KBM-7 (cell line): ENCODE measurements around the gene SLC4A4.

Source experiments
- DNase-seq: peaks from one replicate; pipeline ENCODE4 v3.0.0-alpha.2; 2015
- in situ Hi-C: fragments of 300-500 bp; cut with MboI; formaldehyde crosslinking; loops from 2 replicates; pipeline ENCODE4 v1.14.3; 2020; ENCODE audit warnings: low sequenced_read_pairs, low pct_unique_long_range_greater_than_20kb, mixed read lengths

Gene SLC4A4

DNA sequence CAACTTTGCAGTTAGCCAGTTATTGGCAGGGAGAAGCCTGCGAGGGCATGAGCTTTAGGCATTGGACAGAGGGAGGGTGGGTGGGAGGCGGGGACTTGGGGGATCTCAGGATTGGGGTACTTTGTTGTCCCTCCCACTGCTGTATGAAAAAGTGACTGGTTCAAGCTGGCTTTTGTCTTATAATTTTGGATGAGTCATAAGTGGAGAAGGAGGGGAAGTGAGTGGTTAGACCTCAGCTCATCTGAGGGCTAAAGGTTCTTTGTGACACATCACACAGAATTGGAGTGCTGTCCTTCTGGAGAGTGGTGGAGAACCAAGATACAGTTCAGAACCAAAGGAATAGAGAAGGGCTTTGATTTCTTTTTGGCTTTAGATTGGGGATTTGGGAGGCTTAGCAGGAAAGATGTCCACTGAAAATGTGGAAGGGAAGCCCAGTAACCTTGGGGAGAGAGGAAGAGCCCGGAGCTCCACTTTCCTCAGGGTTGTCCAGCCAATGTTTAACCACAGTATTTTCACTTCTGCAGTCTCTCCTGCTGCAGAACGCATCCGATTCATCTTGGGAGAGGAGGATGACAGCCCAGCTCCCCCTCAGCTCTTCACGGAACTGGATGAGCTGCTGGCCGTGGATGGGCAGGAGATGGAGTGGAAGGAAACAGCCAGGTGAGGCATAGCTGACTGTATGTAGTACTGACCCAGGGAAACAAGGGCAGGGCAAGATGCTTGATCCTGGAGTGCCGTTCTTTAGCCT lies at the start of gene SLC4A4:
TSS of gene SLC4A4 (plus strand) at position 175 of the 748 bp plus-strand sequence.
- in situ Hi-C loops, result no loop called here
- DNase-seq, result peak; percentile 14

DNA sequence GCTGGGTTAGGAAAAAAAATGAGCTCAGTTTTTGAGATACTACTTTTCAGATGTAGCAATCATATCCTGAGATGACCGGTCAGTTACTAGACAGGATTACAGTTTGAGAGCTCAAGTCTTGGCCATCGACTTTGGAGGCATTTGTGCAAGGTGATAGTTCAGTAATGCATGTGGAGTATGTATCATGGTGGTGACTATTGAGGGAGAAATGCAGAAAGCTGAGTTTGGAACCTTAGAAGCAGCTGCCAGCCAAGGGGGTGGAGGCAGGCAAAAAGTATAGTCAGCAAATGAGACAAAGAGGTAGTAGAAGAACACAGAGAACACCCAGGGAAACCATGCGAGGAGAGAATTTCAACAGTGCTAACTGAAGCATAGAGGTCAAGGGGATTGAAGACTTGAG lies 48.7 kb upstream of the SLC4A4 start:
- no peak for DNase-seq

DNA sequence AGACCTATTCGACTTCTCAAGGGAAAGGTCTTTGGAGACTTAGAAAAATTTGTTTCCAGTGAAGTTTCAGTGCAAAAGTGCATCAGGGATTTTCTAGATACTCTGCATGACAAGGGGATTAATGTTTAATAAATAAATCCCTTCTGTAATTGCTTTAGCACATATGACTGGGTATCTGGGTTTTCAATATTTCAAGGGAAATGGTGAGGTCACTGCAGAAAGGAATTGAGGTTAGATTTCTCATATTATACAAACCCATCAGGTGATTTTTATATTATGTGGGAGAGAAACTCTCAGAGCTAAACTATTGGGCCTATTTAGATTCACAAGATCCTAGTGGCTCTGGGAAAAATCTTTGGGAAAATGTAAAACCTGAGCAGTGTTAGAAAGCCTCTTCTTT lies 48.3 kb upstream of the SLC4A4 start:
- no peak for DNase-seq
- in situ Hi-C loops, result no loop called here

More for the DNA sequence above, 48.7 kb upstream of the SLC4A4 start:
- in situ Hi-C loops, result no loop called here

DNA sequence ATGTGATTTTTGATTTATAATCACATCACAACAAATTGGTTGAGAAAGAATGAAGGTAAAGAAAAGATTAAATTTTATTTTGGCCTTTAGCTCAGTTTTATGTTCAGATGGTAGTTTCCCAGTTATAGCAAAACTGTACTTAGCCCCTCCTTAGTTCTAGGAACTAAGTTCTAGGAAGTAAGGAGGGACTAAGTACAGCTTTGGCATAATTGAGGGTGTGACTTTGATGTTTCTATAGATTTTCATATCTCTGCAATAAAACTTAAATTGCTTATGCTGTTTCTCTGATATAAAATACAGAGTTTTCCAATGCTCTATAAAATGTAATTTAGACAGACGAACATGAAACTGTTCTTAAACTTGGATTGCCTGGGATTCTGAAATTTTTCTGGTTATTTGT lies 46.6 kb upstream of the SLC4A4 start:
- in situ Hi-C loops, result no loop called here
- no peak for DNase-seq

DNA sequence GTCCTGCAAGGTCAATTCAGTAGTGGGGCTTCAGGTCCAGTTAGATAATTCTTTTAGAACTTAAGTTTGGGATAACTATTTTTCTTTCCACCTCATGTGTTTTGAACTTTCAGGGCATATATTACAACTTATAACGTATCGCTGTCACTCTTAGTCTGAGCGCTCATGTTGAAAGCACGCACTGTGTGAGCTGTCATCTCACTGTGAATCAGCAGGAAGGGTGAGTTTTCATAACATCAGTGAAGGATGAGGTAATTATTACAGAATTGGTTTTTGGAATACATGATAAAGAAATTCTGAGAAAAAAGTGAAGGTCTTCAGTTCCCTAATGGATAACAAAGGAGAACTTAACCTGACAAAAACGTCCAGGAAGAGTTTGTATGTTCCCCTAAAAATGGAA lies 45.1 kb upstream of the SLC4A4 start:
- in situ Hi-C loops, result no loop called here
- DNase-seq, result no peak

DNA sequence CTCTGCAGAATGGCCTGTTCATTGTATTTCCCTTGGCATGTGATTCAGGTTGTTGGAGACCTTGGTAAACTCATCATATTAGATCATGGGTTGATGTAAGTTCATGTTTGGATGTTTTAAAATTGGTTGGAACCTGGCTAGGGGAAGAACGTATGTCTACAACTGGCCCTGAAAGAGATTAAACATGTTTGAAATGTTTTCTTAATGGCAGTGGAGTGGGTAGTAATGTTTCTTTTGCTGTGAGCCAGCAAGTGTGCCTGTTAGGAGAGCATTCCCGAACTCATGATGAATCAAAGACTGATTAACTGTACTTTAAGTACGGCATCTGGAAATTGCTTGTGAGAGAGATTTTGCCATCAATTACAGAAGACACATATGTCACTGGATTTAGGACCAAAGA lies 44.5 kb upstream of the SLC4A4 start:
- DNase-seq, result no peak
- in situ Hi-C loops, result no loop called here

DNA sequence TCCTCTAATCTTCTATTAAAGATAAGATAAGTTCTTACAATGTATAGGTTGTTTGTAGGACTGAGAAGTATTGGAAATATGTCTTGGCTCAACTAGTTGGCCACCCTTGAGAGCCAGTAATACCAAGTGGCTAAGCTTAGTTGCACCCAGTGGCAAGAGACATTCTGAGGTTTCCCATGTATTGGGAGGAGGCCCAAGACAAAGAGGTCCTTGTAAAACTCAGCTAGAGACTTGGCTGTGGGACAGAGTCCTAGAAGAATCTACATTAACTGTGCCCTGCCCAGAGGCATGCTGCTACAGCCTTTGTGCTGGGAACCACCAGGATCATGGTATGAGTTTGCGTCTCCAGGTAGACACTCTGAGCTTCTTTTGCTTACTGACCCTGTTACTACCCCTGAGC lies 41.9 kb upstream of the SLC4A4 start:
- DNase-seq, result no peak
- in situ Hi-C loops, result no loop called here

DNA sequence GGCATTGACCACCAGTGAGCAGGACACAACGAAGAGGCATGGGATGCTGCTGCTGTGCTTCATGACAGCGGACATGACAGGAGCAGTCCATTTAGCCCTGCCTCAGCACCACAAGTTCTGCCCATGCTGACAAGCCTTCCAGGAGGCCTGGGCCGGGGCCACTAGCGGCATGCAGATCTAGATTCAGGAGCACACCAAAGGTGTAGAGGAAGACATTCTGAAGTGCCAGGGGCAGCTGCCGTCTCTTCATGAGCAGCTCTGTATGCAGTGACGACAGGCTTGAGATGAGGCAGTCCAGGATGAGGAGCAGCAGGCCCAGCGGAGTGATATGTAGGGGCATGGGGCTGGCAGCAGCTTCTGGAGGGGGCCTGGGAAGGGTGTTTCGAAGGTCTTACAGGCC lies 38.5 kb upstream of the SLC4A4 start:
- in situ Hi-C loops, result no loop called here
- no peak for DNase-seq

DNA sequence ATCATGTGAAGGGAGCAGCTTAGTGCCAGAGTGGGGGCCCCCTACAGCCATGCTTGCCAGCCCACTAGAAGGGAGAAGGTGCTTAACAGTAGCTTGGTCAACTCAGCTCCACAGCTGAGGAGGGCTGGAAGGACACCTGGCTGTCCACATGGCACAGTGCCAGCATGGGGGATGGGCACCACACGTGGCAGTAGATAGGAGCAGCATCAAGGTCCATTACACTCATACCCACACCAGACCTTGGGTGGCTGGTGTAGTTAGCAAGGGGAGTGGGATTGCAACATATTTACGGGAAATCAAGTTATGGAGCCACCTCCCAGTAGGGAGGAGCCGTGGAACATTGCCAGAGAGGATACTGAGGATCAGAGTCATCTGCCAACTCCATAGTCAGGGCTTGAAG lies 37.9 kb upstream of the SLC4A4 start:
- in situ Hi-C loops, result no loop called here
- DNase-seq, result no peak

DNA sequence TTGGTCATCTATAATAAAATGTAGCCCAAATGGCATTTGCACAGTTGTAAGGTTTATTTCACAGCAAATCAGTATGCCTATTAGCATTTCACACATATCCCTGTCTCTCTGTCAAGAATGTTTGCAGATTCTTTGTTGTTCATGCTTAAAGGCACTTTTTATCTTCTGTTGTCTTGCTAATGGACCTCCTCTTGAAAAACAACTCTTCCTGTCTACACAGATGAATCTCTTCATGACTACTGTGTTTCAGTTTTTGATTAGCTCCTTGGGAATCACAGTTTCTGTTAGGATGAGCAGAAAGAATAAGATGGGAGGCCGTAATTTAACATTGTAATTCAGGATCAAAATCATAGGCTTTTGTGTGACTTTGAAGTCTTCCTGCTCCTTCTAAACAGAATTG lies 35.5 kb upstream of the SLC4A4 start:
- in situ Hi-C loops, result no loop called here

DNA sequence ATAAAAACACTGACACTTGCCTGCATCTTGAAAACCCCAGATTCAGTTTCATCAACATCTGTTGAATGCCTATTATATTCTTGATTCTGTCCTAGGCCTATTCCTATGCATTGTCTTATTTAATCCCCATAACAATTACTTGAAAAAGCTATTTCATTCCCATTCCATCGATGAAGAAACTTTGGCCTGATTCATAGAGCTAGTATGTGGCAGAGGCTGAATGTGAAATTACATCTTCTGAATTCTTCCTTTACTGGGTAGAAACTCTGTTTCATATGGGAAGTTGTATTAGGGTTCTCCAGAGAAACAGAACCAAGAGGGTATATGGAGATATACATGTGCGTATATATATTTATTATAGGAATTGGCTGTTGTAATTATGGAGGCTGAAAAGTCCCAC lies 35.0 kb upstream of the SLC4A4 start:
- in situ Hi-C loops, result no loop called here
- DNase-seq, result no peak

More for the DNA sequence above, 35.5 kb upstream of the SLC4A4 start:
- no peak for DNase-seq

DNA sequence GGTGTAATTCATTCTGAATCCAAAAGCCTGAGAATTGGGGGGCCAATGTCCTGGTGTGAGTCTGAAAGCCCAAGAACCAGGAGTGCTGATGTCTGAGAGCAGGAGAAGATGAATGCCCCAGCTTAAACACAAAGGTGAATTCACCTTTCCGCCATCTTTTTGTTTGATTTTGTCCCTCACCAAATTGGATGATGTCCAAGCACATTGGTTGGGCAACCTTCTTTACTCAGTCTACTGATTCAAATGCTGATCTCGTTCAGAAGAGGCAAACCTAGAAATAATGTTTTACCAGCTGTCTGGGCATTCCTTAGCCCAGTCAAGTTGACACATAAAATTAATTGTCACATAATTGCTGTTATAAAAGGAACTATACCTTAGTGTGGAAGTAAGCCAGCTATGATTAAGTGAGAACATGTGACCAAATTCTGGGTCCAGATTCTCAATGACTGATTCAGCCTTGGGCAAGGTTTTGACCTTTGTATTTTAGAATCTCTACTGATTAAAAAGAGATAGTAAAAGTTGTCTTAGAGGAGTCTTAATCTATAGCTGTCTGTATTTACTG lies 34.5 kb upstream of the SLC4A4 start:
- no peak for DNase-seq
- in situ Hi-C loops, result no loop called here

DNA sequence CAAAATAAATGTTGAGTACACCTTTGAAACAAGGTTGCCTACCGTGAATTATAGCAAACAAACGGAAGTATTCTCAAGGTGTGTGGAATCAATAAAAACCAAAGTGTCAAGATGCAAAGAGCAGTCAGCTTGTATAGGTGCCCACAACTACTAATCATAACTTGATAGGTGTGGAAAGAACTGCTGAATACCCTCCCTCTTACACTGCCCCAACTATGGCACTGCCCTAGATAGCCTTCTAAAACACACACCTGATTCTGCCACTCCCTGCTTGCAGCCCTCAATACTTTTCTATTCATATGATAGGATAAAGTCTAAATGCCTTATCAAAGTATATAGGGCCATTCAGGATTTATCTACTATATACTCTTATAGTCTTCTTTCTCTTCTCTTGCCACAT lies 31.1 kb upstream of the SLC4A4 start:
- DNase-seq, result no peak
- in situ Hi-C loops, result no loop called here

DNA sequence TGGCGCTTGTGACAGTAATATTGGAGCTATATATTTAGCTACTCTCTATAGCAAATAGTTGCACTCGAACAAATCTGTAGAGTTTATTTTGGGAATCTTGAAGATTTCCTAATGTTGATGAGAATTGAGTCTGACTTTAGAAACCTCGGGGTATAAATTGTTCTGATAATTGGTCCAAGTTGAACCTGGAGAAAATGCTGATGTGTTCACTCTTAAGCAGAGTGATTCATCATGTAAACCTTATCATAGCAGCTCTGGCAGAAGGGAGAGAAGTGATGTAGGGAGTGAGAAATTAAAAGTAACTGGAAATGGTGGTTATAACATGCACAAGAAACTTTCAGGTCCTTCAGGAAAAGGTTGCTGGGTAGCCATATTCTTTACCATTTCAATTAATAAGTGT lies 16.4 kb upstream of the SLC4A4 start:
- DNase-seq, result no peak
- in situ Hi-C loops, result no loop called here

DNA sequence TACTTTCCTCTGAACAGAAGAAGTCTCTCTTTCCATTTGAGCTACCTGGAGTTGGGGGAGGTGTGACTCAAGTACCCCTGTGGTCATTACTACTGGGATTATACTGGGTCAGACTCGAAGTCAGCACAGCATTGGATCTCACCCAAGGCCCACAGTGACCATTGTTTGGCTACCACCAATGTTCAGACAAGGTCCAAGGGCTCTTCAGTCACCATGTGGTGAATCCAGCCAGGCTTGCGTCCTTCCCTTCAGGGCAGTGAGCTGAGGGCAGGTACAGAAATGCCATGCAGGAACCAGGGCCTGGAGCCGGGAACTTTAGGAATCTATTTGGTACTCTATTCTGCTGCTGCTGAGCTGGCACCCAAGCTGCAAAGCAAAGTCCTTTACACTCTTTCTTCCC lies 5.5 kb upstream of the SLC4A4 start:
- no peak for DNase-seq
- in situ Hi-C loops, result no loop called here

DNA sequence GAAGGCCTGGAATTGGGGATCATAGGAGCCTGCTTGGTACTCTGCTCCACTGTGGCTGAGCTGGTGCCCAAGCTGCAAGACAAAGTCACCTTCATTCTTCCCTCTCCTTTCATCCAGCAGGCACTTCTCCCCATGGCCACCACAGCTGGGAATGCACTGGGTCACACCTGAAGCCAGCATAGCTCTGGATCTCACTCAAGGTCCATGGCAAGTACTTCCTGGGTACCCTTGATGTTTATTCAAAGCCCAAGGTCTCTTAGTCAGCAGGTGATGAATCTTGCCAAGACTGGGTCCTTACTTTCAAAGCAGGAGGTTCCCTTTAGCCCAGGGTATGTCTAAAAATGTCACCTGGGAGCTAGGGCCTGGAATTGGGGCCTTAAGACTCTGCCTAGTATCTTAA lies 4.9 kb upstream of the SLC4A4 start:
- no peak for DNase-seq
- in situ Hi-C loops, result no loop called here

DNA sequence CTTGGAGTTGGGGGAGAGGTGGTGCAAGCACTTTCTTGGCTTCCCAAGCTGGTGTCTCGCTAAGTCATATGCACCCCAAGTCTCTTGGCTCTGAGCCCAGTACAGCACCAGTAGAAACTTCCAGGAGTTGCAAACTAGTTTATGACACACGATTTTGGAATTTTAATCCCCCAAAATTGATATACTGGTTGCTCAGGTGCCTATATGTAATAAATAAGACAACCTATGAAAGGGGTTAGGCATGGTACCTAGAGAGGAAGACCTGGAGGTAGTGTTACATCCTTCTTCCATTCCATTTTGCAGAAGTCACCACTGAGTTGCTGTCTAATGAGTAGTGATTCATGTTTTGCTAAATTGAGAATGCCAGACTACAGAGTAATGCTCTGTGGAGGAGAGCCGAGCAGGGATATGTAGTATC lies 4.3 kb upstream of the SLC4A4 start:
- no peak for DNase-seq
- in situ Hi-C loops, result no loop called here

DNA sequence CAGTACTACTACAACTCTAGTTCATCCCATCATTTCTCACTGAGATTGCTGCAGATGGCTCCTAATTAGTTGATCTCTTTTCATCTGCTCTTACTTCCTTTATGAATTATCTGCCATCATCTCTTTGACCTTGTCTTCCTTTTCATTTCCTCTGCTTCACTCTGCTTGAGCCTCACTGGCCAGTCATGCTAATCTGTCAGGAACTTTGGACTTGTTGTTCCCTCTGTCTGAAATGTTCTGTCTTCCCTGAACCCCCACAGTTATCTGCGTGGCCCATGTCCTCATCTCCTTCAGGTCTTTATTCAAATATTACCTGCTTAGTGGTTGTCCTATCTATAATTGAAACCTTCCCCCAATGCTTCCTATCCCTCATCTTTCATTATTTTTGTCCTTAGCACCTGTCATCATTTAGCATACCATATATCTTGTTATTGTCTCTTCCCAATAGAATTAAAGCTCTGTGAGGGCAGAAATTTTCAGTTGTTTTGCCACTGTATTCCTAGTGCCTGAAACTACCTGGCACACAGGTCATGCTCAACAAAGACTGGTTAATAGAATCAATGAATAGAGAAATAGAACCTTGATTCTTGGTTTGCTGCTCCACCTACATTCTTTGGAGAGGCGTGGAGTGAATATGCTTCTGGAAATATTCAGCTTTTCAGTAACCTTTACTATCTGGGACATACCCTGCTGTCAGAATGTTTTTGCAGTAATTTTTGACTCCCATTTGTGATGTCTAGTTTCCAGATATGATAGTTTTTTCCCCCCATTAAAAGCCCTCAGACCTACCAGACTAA lies 5.0 kb downstream of the SLC4A4 start:
- in situ Hi-C loops, result no loop called here

DNA sequence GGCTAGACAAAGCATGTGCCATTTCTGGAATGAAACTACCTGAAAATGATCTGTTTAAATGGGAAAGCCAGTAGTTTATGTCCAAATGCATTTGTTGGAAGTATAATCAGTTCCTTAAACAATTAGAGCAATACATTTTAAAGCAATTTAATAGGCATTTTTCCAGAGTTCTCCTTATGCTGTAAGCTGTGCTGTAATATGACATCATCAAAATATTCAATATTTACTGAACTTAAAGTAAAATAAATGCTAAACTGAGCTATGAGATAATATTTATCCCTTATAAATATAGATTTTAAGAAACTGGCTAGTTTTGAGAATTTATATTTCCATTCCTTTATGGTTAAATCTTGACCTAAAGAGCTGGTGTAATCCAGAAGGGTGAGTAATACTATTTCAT lies 7.9 kb downstream of the SLC4A4 start:
- no peak for DNase-seq
- in situ Hi-C loops, result no loop called here

More for the DNA sequence above, 5.0 kb downstream of the SLC4A4 start:
- no peak for DNase-seq

DNA sequence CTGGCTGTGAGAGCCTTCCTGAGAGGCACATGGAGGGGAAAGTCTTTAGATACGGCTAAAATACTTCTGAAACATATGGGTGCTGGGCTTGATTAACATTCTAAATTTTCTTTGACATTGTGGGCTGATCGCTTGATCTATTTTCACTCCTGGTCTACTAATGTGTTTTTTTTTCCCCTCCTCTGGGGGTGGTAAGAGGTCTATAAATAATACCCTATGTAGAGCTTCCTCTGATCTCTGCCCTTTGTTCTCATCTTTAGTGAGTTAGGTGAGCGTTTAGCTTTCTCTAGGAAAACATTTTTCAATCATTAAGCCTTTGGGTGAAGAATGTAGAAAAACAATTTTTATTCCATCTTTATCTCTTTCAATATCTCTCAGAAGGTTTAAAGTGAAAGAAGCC lies 9.8 kb downstream of the SLC4A4 start:
- in situ Hi-C loops, result no loop called here

More for the DNA sequence above, 9.8 kb downstream of the SLC4A4 start:
- no peak for DNase-seq
